NCI-H1694 (cell line): ENCODE measurements around the gene NEIL1.
"Not testable (repeated sequence)": the region's sequence is repeated elsewhere in the genome, so short reads cannot be mapped to it uniquely, and the experiment has no call there.

ENCODE experiments used
- DNase-seq: peaks from one replicate; lab custom pipeline; 2025; lab: John Stamatoyannopoulos, UW

NEIL1 gene

GRCh38 chr15:75380773-75381172 lies 33.9 kb downstream of the NEIL1 start:
- no peak for DNase-seq

- not testable (repeated sequence) for DNase-seq
Measured at GRCh38 chr15:75383986-75384385, 37.1 kb downstream of the NEIL1 start.

- no peak for DNase-seq
Measured at GRCh38 chr15:75389791-75390382, 43.0 kb downstream of the NEIL1 start.

GRCh38 chr15:75397494-75397893 lies 50.7 kb downstream of the NEIL1 start:
- no peak for DNase-seq

GRCh38 chr15:75403892-75404291 lies 57.1 kb downstream of the NEIL1 start:
- no peak for DNase-seq
